Aorta (tissue), 5 donors: ENCODE results near the gene BANK1. TPM values are rescaled to one million over a fixed set of nuclear protein-coding genes. Genes with fewer than 3 reads are reported as not detected.

ENCODE experiments used
- ATAC-seq: fragments of 200-7000 bp; cut with Tn5 transposase; one replicate; pipeline ENCODE4 v1.9.1; 2022; ENCODE audit warnings: moderate library complexity; ENCODE audit not compliant: low FRiP score
- DNase-seq, 2 donors: peaks; one replicate each; pipeline ENCODE4 v3.0.0-alpha.2; 2020
- H3K27ac ChIP-seq, 2 donors: one replicate each; pipeline ENCODE4 v1.5.1; 2013; ENCODE audit warnings: low read length in 2 of 2, mild to moderate bottlenecking in 2 of 2, moderate library complexity in 2 of 2, control low read depth in 1 of 2, inconsistent platforms in 1 of 2, low read depth in 1 of 2
- H3K27me3 ChIP-seq, 2 donors: one replicate each; pipeline ENCODE4 v1.6.1; 2013; ENCODE audit warnings: control low read depth in 1 of 2, low read length in 1 of 2, mild to moderate bottlenecking in 1 of 2, moderate library complexity in 1 of 2; ENCODE audit not compliant: insufficient read depth in 2 of 2, control insufficient read depth in 1 of 2
- H3K36me3 ChIP-seq, 2 donors: one replicate each; pipeline ENCODE4 v1.6.1; 2013; ENCODE audit warnings: control low read depth in 1 of 2, low read length in 1 of 2, mild to moderate bottlenecking in 1 of 2; ENCODE audit not compliant: insufficient read depth in 2 of 2, control insufficient read depth in 1 of 2
- H3K4me1 ChIP-seq, 2 donors: one replicate each; pipeline ENCODE4 v1.6.1; 2013; ENCODE audit warnings: low read length in 2 of 2, control low read depth in 1 of 2, mild to moderate bottlenecking in 1 of 2, moderate library complexity in 1 of 2; ENCODE audit not compliant: insufficient read depth in 2 of 2, control insufficient read depth in 1 of 2
- H3K4me3 ChIP-seq, 2 donors: one replicate each; pipeline ENCODE4 v1.5.1; 2013; ENCODE audit warnings: low read length in 2 of 2, control low read depth in 1 of 2, mild to moderate bottlenecking in 1 of 2
- H3K9me3 ChIP-seq: one replicate; pipeline ENCODE4 v1.6.1; 2013; ENCODE audit warnings: mild to moderate bottlenecking, low read length; ENCODE audit not compliant: control insufficient read depth
- WGBS, 2 donors: extraction: QIAGEN DNeasy Blood & Tissue Kit; methylation state at CpG; one replicate each; pipeline ENCODE4 v1.1.7; 2013; 5-methylcytosine and 5-hydroxymethylcytosine counted together
- intact Hi-C, 2 donors: fragments of 100-400 bp; cut with DNase I; formaldehyde crosslinking; loops; one replicate each; pipeline versions ENCODE4 v1.14.2 to v1.15.0; 2022
- polyA plus RNA-seq, 2 donors: library from polyadenylated mRNA; stranded (reverse); fragments of 200-250 nt; gene quantifications; one replicate each; pipeline ENCODE4 v1.2.3, GENCODE V29; 2013
- total RNA-seq, 2 donors: library from RNA; stranded (reverse); fragmentation: NEBNext Ultra II Directional; extraction: Animal tissue kit (Norgen Biotek cat#: 25700); gene quantifications; one replicate each; pipeline ENCODE4 v1.2.1, GENCODE V29; 2021
- donor health status: healthy with polysubstance abuse.
- donor health status: Bipolar disorder and iron deficiency.
- donor health status: DM: no; HTN: no; CAD: no.
- donor health status: DM: no; HTN: no; CAD: no.
- donor health status: DM: yes; HTN: yes; CAD: no.

The BANK1 gene
- total and polyA plus RNA-seq, 4 donors: 0.05 to 1.8 (median 1.2) TPM

DNA sequence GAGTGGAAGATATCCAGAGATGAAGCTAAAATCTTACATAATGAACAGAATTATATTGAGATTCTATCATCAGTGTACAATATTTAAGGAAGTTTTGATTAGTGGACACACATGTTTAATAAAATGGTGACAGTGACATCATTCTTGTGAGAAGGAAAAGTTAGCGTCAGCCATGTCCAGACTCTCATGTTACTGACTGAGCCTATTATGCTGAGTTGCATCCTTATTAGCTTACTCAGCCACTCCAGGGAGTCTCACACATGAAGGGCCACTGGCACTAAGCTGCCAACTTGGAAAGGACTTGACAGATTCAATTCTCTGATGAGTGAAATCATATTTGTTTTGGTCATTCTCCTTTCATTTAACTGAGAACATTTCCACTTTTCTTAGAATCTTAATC is 170.6 kb downstream of the BANK1 start:
- no peak overlapping the region for H3K4me3 ChIP-seq
- 50 to 51% methylated on average over 1 of the region's 1 CpG for WGBS, 2 donors
- no peaks in the 10 kb centered on the region for H3K27me3 ChIP-seq

DNA sequence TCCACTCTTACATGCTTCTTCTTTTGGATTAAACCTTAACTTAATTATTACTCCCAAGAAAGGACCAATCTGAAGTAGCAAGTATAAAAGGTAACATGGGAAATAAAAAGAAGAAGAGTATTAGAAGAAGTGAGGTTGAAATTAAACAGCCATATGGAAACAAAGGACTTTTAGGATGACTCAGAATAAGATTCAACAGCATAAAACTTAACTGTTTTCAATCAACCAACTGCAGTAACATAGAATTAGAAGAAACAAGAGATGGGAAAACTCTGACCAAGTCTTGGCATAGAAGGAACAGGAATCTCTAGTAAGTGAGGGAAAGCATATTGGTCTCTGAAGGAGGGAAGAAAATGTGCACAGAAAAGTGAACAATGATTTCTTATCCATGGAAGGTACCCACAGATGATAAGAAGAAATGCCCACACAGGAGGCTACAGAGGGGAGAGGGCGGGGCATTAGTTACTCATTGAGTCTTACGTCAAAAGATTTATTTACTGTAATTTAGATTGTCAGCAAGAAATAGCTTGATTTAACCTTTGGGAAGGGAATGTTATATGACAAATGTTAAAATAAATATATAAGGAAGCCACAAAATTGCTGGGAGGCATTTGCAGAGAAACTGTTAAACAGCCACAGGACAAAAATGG is 177.3 kb downstream of the BANK1 start:
- DNase-seq (no peak), ATAC-seq (no peak)
- no peaks in the 10 kb centered on the region for H3K9me3 ChIP-seq
- 80 to 84% methylated on average over 2 of the region's 2 CpGs for WGBS, 2 donors
- no peak overlapping the region for H3K27ac ChIP-seq
- H3K27me3 ChIP-seq: peaks cover 0 to 3% of the 10 kb centered on the region in 2 donors
- no peaks in the 10 kb centered on the region for H3K4me1 ChIP-seq
- no peaks in the 10 kb centered on the region for H3K36me3 ChIP-seq
- H3K4me3 ChIP-seq: no peak overlapping the region
- intact Hi-C loops: no loop called here

More for the DNA sequence above, 170.6 kb downstream of the BANK1 start:
- intact Hi-C loops: no loop called here
- no peaks in the 10 kb centered on the region for H3K36me3 ChIP-seq
- DNase-seq: no peak
- H3K9me3 ChIP-seq: no peaks in the 10 kb centered on the region
- no peaks in the 10 kb centered on the region for H3K4me1 ChIP-seq
- no peak overlapping the region for H3K27ac ChIP-seq
- no peak for ATAC-seq

DNA sequence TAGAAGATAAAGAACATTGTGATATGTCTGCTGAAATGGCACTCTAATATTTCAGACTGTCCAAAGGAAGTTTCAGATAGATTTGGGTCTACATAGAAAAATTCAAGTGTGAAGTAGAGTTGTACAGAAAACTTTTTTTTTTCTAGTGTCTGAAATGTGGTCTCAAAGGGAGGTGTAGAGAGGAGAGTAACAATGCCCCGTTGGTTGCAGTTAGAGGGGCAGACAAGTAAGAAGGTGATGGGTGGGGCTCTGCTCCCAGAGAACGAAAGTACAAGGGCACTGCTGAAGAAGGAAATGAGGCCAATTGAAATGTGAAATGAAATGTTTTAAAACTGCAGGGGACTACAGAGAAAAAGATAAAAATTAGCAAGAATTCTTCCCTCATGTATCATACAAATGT is 177.8 kb downstream of the BANK1 start:
- Histone ChIP-seq H3K4me1 (no peaks in the 10 kb centered on the region), H3K36me3 (no peaks in the 10 kb centered on the region), H3K9me3 (no peaks in the 10 kb centered on the region), H3K27me3 (peaks cover 0 to 3% of the 10 kb centered on the region in 2 donors), H3K27ac (no peak overlapping the region), H3K4me3 (no peak overlapping the region)
- WGBS, 2 donors: 49 to 56% methylated on average over 2 of the region's 2 CpGs
- DNase-seq (no peak), ATAC-seq (no peak)
- intact Hi-C loops: no loop called here

DNA sequence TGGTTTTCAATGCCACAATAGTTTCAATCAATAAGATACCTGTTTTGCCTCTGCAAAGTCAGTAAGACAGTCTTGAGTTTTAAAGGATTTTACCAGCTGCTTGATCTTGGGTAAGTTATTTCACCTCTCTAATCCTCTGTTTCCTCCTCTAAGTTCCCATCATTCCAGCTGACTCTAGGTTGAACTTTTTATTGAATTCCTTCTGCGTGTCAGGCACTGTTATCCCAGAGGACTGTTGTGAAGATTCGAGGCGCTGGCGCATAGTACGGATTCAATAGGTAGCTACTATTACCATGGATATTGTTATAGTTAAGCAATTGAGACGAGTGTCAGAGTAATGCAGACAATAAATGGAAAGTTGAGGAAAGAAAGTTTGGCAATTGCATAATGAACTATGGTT is 179.4 kb downstream of the BANK1 start:
- ATAC-seq: no peak
- whole genome bisulfite sequencing, 2 donors: 70 to 72% methylated on average over 6 of the region's 6 CpGs
- H3K9me3 ChIP-seq: no peaks in the 10 kb centered on the region

DNA sequence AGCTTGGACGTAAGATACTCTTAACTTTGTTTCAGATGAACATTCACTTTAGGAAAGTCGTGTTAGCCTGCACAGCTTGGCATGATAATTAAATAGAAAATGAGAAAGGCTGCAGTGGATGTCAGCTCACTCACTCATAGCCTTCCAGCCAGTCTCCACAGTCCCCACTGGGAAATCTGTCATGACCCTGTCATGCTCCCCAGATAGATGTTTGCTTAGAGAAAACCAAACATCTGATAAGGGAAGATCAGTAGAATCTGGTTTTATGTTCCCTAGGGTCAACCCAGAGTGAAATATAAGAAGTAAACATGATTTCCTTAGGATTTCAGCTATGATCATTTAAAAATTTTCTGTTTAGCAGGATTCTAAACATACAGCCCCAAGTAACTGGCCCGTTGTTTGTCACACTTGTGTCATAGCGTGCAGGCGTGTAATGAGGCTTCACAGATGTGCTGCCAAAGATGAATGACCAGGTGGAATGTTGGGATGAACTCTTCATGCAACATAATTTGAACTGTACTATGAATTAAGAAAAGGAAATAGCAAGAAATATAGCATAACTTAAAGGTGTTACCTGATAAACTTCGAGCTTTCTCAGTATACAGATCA is 180.1 kb downstream of the BANK1 start:
- ATAC-seq (no peak), DNase-seq (no peak)
- no peaks in the 10 kb centered on the region for H3K4me1 ChIP-seq
- no peaks in the 10 kb centered on the region for H3K36me3 ChIP-seq
- intact Hi-C loops: no loop called here
- H3K9me3 ChIP-seq: no peaks in the 10 kb centered on the region
- no peak overlapping the region for H3K4me3 ChIP-seq
- WGBS, 2 donors: 56 to 61% methylated on average over 6 of the region's 6 CpGs
- H3K27me3 ChIP-seq: peaks cover 0 to 3% of the 10 kb centered on the region in 2 donors
- no peak overlapping the region for H3K27ac ChIP-seq

More for the DNA sequence above, 179.4 kb downstream of the BANK1 start:
- Histone ChIP-seq H3K27me3 (peaks cover 0 to 3% of the 10 kb centered on the region in 2 donors), H3K4me1 (no peaks in the 10 kb centered on the region), H3K4me3 (no peak overlapping the region), H3K27ac (no peak overlapping the region), H3K36me3 (no peaks in the 10 kb centered on the region)
- intact Hi-C loops: no loop called here
- no peak for DNase-seq

DNA sequence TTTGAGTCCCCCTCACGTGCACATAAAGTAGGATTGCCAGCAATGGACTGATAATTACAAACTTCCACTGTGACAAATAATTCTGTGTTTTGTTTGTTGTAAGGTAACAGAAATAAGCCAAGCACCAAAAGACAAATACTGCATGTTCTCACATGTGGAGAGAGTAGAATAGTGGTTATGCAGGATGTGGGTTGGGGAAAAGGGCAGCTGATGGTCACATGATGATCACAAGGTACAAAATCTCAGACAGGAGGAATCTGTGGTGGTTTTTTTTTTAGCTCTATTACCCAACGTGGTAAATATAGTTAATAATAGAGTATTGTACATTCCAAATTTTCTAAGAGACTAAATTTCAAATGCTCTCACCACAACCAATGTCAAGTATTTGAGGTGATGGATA is 182.3 kb downstream of the BANK1 start:
- intact Hi-C loops: no loop called here
- Histone ChIP-seq H3K36me3 (no peaks in the 10 kb centered on the region), H3K4me1 (no peaks in the 10 kb centered on the region), H3K27ac (no peak overlapping the region), H3K9me3 (no peaks in the 10 kb centered on the region), H3K27me3 (peaks cover 0 to 3% of the 10 kb centered on the region in 2 donors), H3K4me3 (no peak overlapping the region)
- no peak for ATAC-seq
- WGBS, 2 donors: 53 to 54% methylated on average over 2 of the region's 2 CpGs
- DNase-seq: no peak

DNA sequence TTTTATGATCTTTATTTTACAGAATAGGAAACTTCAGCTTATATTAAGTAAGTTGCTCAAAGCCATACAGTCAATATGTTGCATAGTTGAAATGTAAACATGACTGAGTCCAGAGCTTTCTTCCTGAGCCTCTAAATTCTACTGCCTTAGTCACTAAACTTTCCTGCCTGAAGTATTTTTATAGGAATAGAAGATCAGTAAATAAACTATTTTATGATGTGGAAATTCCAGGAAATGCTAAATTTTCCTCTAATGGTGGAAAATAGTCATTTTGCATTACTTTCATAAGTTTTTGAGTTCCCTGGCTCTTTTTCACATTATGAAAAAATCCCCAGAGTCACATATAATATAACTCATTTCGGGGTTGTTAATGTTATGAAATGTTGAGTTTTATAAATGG is 182.8 kb downstream of the BANK1 start:
- Histone ChIP-seq H3K36me3 (no peaks in the 10 kb centered on the region), H3K27ac (no peak overlapping the region), H3K4me1 (no peaks in the 10 kb centered on the region), H3K27me3 (peaks cover 0 to 3% of the 10 kb centered on the region in 2 donors), H3K4me3 (no peak overlapping the region), H3K9me3 (no peaks in the 10 kb centered on the region)
- no peak for DNase-seq
- no peak for ATAC-seq
- intact Hi-C loops: no loop called here
- 45 to 75% methylated on average over 1 of the region's 1 CpG for WGBS, 2 donors

DNA sequence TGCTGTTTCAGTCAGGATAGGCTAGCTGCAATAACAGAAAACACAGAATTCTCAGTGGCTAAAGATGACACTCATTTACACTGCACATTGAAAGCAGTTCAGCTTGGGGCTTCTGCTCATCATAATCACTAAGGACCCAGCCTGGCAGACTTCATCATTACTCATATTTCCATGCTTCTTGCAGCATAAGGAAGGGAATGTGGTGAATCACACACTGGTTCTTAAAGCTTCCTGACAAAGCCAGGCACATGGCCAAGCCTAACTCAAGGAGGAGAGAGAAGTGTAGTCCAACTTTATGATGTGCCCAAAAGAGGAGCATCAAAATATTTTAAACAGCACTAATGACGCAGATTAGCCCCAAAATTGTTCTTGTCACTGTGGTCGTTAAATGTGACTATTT is 186.5 kb downstream of the BANK1 start:
- no peak overlapping the region for H3K27ac ChIP-seq
- intact Hi-C loops: no loop called here
- H3K4me1 ChIP-seq: no peaks in the 10 kb centered on the region
- WGBS, 2 donors: 29 to 31% methylated on average over 2 of the region's 2 CpGs
- no peaks in the 10 kb centered on the region for H3K9me3 ChIP-seq
- H3K27me3 ChIP-seq: no peaks in the 10 kb centered on the region
- DNase-seq (peak in 1 of 2 donors; percentile 64), ATAC-seq (no peak)
- H3K4me3 ChIP-seq: no peak overlapping the region
- H3K36me3 ChIP-seq: no peaks in the 10 kb centered on the region

DNA sequence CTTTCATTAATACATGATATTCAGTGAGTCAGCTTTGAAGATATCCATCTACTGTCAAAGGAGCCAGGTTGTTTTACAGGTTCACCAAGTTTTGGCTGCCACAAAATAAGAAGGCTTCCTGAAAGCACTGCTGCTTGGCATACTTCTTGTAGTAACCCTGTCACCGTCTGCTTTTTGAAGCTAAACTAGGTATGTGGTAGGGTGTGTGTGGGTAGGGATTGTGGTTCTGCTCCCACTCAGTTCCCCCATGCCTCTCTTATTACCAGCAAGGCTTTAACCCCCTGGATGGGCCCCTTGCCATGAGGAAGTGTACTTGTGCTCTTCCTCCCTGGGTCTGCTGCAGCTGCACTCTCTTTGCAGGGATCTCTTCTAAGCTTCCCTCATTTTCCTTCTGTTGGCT is 191.2 kb downstream of the BANK1 start:
- Histone ChIP-seq H3K4me3 (no peak overlapping the region), H3K27me3 (no peaks in the 10 kb centered on the region), H3K9me3 (no peaks in the 10 kb centered on the region), H3K36me3 (no peaks in the 10 kb centered on the region), H3K27ac (no peak overlapping the region), H3K4me1 (no peaks in the 10 kb centered on the region)
- 48 to 53% methylated on average over 1 of the region's 1 CpG for WGBS, 2 donors
- ATAC-seq: no peak
- DNase-seq: no peak
- intact Hi-C loops: no loop called here
